ENCODE measurements around the gene WFDC1.

DNA sequence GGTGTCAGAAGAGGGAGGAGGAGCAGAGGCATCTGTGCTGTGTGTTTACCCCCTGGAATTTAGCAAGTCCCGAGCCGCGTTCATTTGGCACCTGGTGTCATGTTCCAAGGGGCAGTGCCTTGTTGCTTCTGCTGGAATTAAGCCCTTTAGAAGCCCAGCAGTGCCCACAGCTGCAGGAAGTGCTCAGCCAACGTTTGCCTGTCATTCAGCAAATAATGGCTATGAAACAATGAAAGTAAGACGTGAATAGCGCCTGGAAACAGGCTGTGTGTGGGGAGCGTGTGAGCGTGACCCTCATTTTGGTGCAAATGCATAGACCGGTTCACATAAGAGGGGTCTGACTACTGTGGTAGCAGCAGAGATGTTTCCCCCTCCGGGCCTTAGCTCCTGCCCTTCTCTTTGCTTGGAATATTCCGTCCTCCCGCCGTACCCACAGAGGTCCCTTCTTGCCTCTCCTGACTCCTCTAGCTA is 67.8 kb downstream of the WFDC1 start:
- TF ChIP-seq CTCF (IDR thresholded peaks at IDR 0.05) (no peak), EZH2 (IDR thresholded peaks at IDR 0.05) (no peak)

Measured in neural progenitor cell (in vitro differentiated cells).